Type B pancreatic cell (in vitro differentiated cells): ENCODE measurements around the gene ERVK3-1. TPM values are rescaled to one million over a fixed set of nuclear protein-coding genes. Genes with fewer than 3 reads are reported as not detected.

Experiments used
- DNase-seq: peaks from one replicate; pipeline ENCODE4 v3.0.0; 2021; ENCODE audit warnings: mixed read lengths; ENCODE audit not compliant: unreplicated experiment; ENCODE audit errors: extremely low spot score
- H3K27ac Mint-ChIP-seq: 2 replicates; pipeline ENCODE4 v1.8.0; 2021; ENCODE audit warnings: mild to moderate bottlenecking, mixed read lengths
- H3K27me3 Mint-ChIP-seq: 2 replicates; pipeline ENCODE4 v1.8.0; 2021; ENCODE audit warnings: mixed read lengths
- H3K36me3 Mint-ChIP-seq: 2 replicates; pipeline ENCODE4 v1.8.0; 2021; ENCODE audit warnings: mixed read lengths
- H3K4me1 Mint-ChIP-seq: one replicate; pipeline ENCODE4 v1.8.0; 2021; ENCODE audit warnings: mixed read lengths; ENCODE audit not compliant: unreplicated experiment
- H3K4me3 Mint-ChIP-seq: 2 replicates; pipeline ENCODE4 v1.8.0; 2021; ENCODE audit warnings: mild to moderate bottlenecking, mixed read lengths
- H3K9me3 Mint-ChIP-seq: 2 replicates; pipeline ENCODE4 v1.8.0; 2021; ENCODE audit warnings: mixed read lengths
- total RNA-seq: library from RNA; stranded (reverse); gene quantifications from 2 replicates; pipeline ENCODE4 v1.2.1, GENCODE V29; 2021; ENCODE audit warnings: low replicate concordance
- TF ChIP-seq, protein P1 (sequence below): fragments of 200-600 bp; sonication (generic); conservative IDR thresholded peaks from 2 replicates; pipeline ENCODE4 v1.5.0; 2021; ENCODE audit warnings: antibody characterized with exemption, mild to moderate bottlenecking

ERVK3-1 gene
- total RNA-seq, 1 donor from 2014 or later: 36.8 TPM

- H3K4me1 Mint-ChIP-seq: no peaks in the 10 kb centered on the region
Observed at GRCh38 chr19:58354478-58355030, 49.4 kb downstream of the ERVK3-1 start.

DNA sequence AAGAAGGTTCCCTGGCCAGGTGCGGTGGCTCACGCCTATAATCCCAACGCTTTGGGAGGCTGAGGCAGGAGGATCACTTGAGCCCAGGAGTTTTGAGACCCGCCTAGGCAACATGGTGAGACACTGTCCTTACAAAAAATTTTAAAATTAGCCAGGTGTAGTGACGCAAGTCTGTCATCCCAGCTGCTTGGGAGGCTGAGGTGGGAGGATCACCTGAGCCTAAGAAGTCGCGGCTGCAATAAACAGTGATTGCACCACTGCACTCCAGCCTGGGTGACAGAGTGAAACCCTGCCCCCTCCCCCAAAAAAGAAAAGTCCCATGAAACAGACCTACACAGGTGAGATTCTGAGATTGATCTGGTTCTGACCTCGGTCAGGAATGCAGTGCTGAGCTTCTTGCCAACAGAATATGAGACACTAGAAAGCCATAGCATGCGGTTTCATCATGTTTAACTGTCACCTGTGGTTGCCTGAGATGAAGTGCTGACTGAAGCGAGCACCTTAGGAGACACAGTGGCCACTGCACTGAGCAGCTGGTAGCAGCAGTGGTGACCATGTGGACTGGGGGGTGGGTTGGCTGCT lies 50.1 kb downstream of the ERVK3-1 start:
- Mint-ChIP-seq H3K27me3 (no peaks in the 10 kb centered on the region), H3K9me3 (no peaks in the 10 kb centered on the region), H3K36me3 (no peaks in the 10 kb centered on the region), H3K4me3 (no peak overlapping the region), H3K4me1 (no peaks in the 10 kb centered on the region), H3K27ac (no peak overlapping the region)
- TF ChIP-seq, protein P1, sequence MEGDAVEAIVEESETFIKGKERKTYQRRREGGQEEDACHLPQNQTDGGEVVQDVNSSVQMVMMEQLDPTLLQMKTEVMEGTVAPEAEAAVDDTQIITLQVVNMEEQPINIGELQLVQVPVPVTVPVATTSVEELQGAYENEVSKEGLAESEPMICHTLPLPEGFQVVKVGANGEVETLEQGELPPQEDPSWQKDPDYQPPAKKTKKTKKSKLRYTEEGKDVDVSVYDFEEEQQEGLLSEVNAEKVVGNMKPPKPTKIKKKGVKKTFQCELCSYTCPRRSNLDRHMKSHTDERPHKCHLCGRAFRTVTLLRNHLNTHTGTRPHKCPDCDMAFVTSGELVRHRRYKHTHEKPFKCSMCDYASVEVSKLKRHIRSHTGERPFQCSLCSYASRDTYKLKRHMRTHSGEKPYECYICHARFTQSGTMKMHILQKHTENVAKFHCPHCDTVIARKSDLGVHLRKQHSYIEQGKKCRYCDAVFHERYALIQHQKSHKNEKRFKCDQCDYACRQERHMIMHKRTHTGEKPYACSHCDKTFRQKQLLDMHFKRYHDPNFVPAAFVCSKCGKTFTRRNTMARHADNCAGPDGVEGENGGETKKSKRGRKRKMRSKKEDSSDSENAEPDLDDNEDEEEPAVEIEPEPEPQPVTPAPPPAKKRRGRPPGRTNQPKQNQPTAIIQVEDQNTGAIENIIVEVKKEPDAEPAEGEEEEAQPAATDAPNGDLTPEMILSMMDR: no peak
- DNase-seq: no peak

More at GRCh38 chr19:58354478-58355030, 49.4 kb downstream of the ERVK3-1 start:
- no peaks in the 10 kb centered on the region for H3K36me3 Mint-ChIP-seq
- no peak overlapping the region for H3K4me3 Mint-ChIP-seq
- no peaks in the 10 kb centered on the region for H3K27me3 Mint-ChIP-seq
- no peak overlapping the region for H3K27ac Mint-ChIP-seq
- H3K9me3 Mint-ChIP-seq: no peaks in the 10 kb centered on the region
- TF ChIP-seq, protein P1: no peak
- no peak for DNase-seq

GRCh38 chr19:58355908-58356765 lies 51.0 kb downstream of the ERVK3-1 start:
- no peaks in the 10 kb centered on the region for H3K4me1 Mint-ChIP-seq
- TF ChIP-seq, protein P1: no peak
- no peaks in the 10 kb centered on the region for H3K27me3 Mint-ChIP-seq
- H3K4me3 Mint-ChIP-seq: no peak overlapping the region
- H3K27ac Mint-ChIP-seq: no peak overlapping the region
- no peak for DNase-seq
- H3K9me3 Mint-ChIP-seq: no peaks in the 10 kb centered on the region
- no peaks in the 10 kb centered on the region for H3K36me3 Mint-ChIP-seq

- Mint-ChIP-seq H3K9me3 (no peaks in the 10 kb centered on the region), H3K27me3 (no peaks in the 10 kb centered on the region), H3K27ac (no peak overlapping the region), H3K4me3 (no peak overlapping the region), H3K4me1 (peaks cover 6% of the 10 kb centered on the region), H3K36me3 (no peaks in the 10 kb centered on the region)
- TF ChIP-seq, protein P1: no peak
- DNase-seq: no peak
Observed at GRCh38 chr19:58356766-58357480, 51.7 kb downstream of the ERVK3-1 start.

- TF ChIP-seq, protein P1: no peak
- no peaks in the 10 kb centered on the region for H3K27me3 Mint-ChIP-seq
- DNase-seq: no peak
- no peak overlapping the region for H3K27ac Mint-ChIP-seq
- no peaks in the 10 kb centered on the region for H3K36me3 Mint-ChIP-seq
- no peaks in the 10 kb centered on the region for H3K9me3 Mint-ChIP-seq
- peaks cover 7% of the 10 kb centered on the region for H3K4me1 Mint-ChIP-seq
- H3K4me3 Mint-ChIP-seq: no peak overlapping the region
Observed at GRCh38 chr19:58357481-58358145, 52.4 kb downstream of the ERVK3-1 start.
